ENCODE measurements around the gene MUC15. TPM values are rescaled to one million over a fixed set of nuclear protein-coding genes. Genes with fewer than 3 reads are reported as not detected.

Gene MUC15
- total and polyA plus RNA-seq, 2 of the 8 experiments (the other 6 are each of a cell fraction or from before 2014, with no cell fraction given), result not detected

DNA sequence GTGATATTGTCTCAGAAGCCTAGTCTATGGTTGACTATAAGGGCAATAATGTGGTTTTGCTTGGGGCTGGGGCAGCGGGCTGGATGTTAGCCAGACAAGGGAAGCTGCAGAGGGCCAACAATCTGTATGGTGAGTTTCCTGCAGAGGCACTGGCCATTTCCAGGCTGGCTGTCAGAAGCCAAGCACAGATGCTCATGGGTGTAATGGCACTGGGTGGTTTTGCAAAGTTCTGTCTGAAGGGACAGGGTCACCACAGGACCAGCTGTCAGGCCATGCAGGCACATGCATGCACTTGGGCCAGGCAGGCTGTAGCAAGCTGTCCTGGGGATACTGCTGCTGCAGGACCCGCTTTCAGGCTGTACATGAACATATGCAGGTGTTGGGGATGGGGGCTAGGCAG is 41.7 kb upstream of the MUC15 start:
- no peak overlapping the region for H3K4me3 ChIP-seq (ENCODE audit: extremely low read depth in 1 of 4, insufficient read depth in 2 of 4, low read depth in 3 of 4, low read length in 4 of 4)
- H2BK15ac ChIP-seq (ENCODE audit: low read length), result no peak overlapping the region
- ChIA-PET POLR2A (ENCODE audit: partially characterized antibody) (no interaction called here), CTCF (ENCODE audit: partially characterized antibody) (interaction anchor here (1.3 to 1.4 kb wide), 2 partner anchors 12 to 64 kb away, joined by 4 read pairs; no protein-coding TSS in a partner anchor)
- H2BK20ac ChIP-seq (ENCODE audit: low read length), result no peak overlapping the region
- 61% methylated on average over 2 of the region's 2 CpGs; no CpG with 5 or more reads in 1 of the 2 experiments for WGBS, 2 experiments (ENCODE audit: extremely low coverage in 1 of 2, insufficient coverage in 1 of 2, insufficient read length in 1 of 2, insufficient replicate concordance in 2 of 2, low coverage in 1 of 2, low lambda C conversion rate in 2 of 2, missing lambda C conversion rate in 1 of 2)
- no peak overlapping the region for H4K91ac ChIP-seq (replicated peaks; ENCODE audit: insufficient read length, low read length)
- H2AFZ ChIP-seq (ENCODE audit: low read length), result no peak overlapping the region
- H4K8ac ChIP-seq (ENCODE audit: extremely low read depth, insufficient read depth, low read length), result no peak overlapping the region
- no peaks in the 10 kb centered on the region; the same call in 1 of the 2 replicates for H3K23me2 ChIP-seq (ENCODE audit: low read depth, low read length)
- H3K23ac ChIP-seq (ENCODE audit: insufficient read length), result no peak overlapping the region
- H3K14ac ChIP-seq (ENCODE audit: insufficient read length), result no peak overlapping the region
- no peaks in the 10 kb centered on the region for H4K20me1 ChIP-seq (replicated peaks in 1 of 2; ENCODE audit: control insufficient read depth in 1 of 2, insufficient read depth in 2 of 2, low read length in 2 of 2)
- no peaks in the 10 kb centered on the region for H3K27me3 ChIP-seq (replicated peaks in 1 of 4; ENCODE audit: control insufficient read depth in 3 of 4, extremely low read depth in 1 of 4, insufficient read depth in 3 of 4, low read length in 3 of 4)
- H3K79me1 ChIP-seq (ENCODE audit: low read depth, low read length), result no peaks in the 10 kb centered on the region
- no peak overlapping the region for H3K9ac ChIP-seq (replicated peaks in 1 of 4; ENCODE audit: extremely low read depth in 1 of 4, low read depth in 3 of 4, low read length in 3 of 4)
- no peak overlapping the region for H2BK5ac ChIP-seq (ENCODE audit: low read depth, low read length)
- H3K36me3 ChIP-seq (ENCODE audit: control insufficient read depth in 2 of 4, insufficient read depth in 4 of 4, low read length in 3 of 4), result no peaks in the 10 kb centered on the region
- H3K9me3 ChIP-seq (ENCODE audit: insufficient read depth in 2 of 2, low read depth in 1 of 2, low read length in 1 of 2), result no peaks in the 10 kb centered on the region
- H2AK5ac ChIP-seq (ENCODE audit: low read depth, low read length), result no peak overlapping the region
- H2BK120ac ChIP-seq (replicated peaks; ENCODE audit: low read depth, low read length), result no peak overlapping the region
- no peak overlapping the region for H3K27ac ChIP-seq (ENCODE audit: low read depth, low read length)
- H3K56ac ChIP-seq (replicated peaks; ENCODE audit: insufficient read length, low read depth, low read length), result no peak overlapping the region
- H3K18ac ChIP-seq (ENCODE audit: extremely low read depth, low read length), result no peak overlapping the region
- no peak overlapping the region for H2BK12ac ChIP-seq (ENCODE audit: low read depth, low read length)
- H4K5ac ChIP-seq (ENCODE audit: insufficient read length, low read depth, low read length), result no peak overlapping the region
- FAIRE-seq, result no peak
- H3K4me1 ChIP-seq (replicated peaks in 1 of 4; ENCODE audit: control insufficient read depth in 3 of 4, insufficient read depth in 4 of 4, low read length in 3 of 4), result no peaks in the 10 kb centered on the region; a peak in 1 of 7 replicates
- no peak for DNase-seq (ENCODE audit: low read depth in 1 of 2, low spot score in 2 of 2)
- no peaks in the 10 kb centered on the region for H3K79me2 ChIP-seq (ENCODE audit: control insufficient read depth in 1 of 2, insufficient read depth in 2 of 2, low read length in 2 of 2)
- no peak overlapping the region for H3K4ac ChIP-seq (replicated peaks; ENCODE audit: insufficient read length, low read depth, low read length)
- H3K4me2 ChIP-seq (ENCODE audit: insufficient read depth in 1 of 2, low read depth in 2 of 2, low read length in 2 of 2), result no peak overlapping the region
- TF ChIP-seq TAF7 (optimal IDR thresholded peaks at IDR 0.05; ENCODE audit: borderline replicate concordance, low read depth, low read length) (no peak), CBX5 (IDR thresholded peaks at IDR 0.05; ENCODE audit: low read depth, low read length) (no peak), TCF12 (IDR thresholded peaks at IDR 0.05; ENCODE audit: low read depth, low read length) (no peak), CHD2 (IDR thresholded peaks at IDR 0.05; ENCODE audit: low read length) (no peak), RFX5 (IDR thresholded peaks at IDR 0.05; ENCODE audit: borderline replicate concordance, low read depth, low read length) (no peak), SIRT6 (IDR thresholded peaks at IDR 0.05; ENCODE audit: low read length) (no peak), SAP30 (IDR thresholded peaks at IDR 0.05; ENCODE audit: insufficient read depth, insufficient replicate concordance, low read length) (no peak), JUN (IDR thresholded peaks at IDR 0.05; ENCODE audit: low read depth, low read length) (no peak), MAX (IDR thresholded peaks at IDR 0.05) (no peak), CBX8 (IDR thresholded peaks at IDR 0.05; ENCODE audit: borderline replicate concordance, low read depth, low read length) (no peak), KDM1A (IDR thresholded peaks at IDR 0.05; ENCODE audit: borderline replicate concordance, low read length) (no peak), POLR2A (IDR thresholded peaks at IDR 0.05; ENCODE audit: control extremely low read depth in 1 of 2, low read depth in 2 of 2, low read length in 2 of 2) (no peak), BACH1 (IDR thresholded peaks at IDR 0.05; ENCODE audit: low read length) (no peak), BRCA1 (IDR thresholded peaks at IDR 0.05; ENCODE audit: low read depth, low read length) (no peak), PHF8 (conservative IDR thresholded peaks at IDR 0.05; ENCODE audit: low read depth, low read length) (no peak), MAFK (IDR thresholded peaks at IDR 0.05; ENCODE audit: low read depth, low read length) (no peak)
